Erythroblast (primary cell): ENCODE measurements around the gene ADM5.

ENCODE experiments used
- DNase-seq, 2 experiments: peaks; one replicate each; lab custom pipeline; 2025; lab: John Stamatoyannopoulos, UW
- GATA1 ChIP-seq: IDR thresholded peaks from 2 replicates; pipeline ENCODE4 v1.6.1; 2011; ENCODE audit warnings: low read depth, mild to moderate bottlenecking, control low read depth, low read length, moderate library complexity
- POLR2A ChIP-seq: IDR thresholded peaks from 2 replicates; pipeline ENCODE4 v1.6.1; 2011; ENCODE audit warnings: mild to moderate bottlenecking, low read length

Gene ADM5

GRCh38 chr19:49690656-49691242, 1.4 kb downstream of the ADM5 start, which contains the start of gene CPT1C:
TSS of gene CPT1C (plus strand) at chr19:49691116. CDS start at chr19:49692253, 1,137 bp downstream.
- DNase-seq: no peak
- TF ChIP-seq POLR2A: no peak
- no peak for TF ChIP-seq GATA1

DNA sequence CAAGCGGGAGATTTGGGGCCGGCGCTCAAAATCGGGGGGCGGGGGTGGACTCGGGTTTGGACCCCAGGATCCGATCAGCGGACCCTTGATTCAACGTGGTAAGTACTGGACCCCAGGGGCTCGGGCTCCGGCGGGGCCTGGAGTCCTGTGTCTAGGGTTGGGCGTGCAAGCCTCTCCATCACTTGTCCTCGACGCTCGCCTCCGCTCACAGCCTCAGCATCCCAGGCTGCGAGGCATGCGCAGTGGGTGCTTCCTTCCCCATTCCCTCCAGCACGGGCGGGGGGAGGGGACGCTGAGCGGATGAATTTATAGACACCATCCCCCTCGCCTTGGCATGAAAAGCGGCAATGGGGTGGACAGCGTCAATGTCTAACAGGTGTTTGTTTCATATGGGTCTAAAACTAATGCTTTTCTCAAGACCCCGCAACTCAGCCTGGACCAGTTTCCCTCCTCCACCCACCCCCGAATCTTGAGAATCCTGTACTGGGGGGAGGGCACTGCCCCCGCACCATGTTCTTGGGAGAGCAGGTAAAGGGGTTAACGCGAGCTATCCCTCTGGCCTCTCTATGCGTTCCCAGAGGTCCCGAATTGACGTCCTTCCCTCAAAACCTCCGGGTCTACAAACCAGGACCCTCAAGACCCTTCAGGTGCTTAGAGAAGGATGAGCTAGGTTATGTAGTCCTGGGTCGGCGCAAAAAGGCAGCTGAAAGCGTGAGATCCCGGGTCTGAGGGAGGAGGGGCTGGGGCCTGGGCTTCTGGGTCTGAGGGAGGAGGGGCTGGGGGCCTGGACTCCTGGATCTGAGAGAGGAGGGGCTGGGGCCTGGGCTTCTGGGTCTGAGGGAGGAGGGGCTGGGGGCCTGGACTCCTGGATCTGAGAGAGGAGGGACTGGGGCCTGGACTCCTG, 2.1 kb downstream of the ADM5 start:
- TF ChIP-seq GATA1 (no peak), POLR2A (no peak)

GRCh38 chr19:49692147-49692506, 2.7 kb downstream of the ADM5 start:
- no peak for TF ChIP-seq POLR2A
- TF ChIP-seq GATA1: no peak
- no peak for DNase-seq

More for the DNA sequence above, 2.1 kb downstream of the ADM5 start:
- DNase-seq: no peak

- TF ChIP-seq GATA1 (no peak), POLR2A (no peak)
- no peak for DNase-seq
Measured at GRCh38 chr19:49696115-49696514, 6.7 kb downstream of the ADM5 start.

DNA sequence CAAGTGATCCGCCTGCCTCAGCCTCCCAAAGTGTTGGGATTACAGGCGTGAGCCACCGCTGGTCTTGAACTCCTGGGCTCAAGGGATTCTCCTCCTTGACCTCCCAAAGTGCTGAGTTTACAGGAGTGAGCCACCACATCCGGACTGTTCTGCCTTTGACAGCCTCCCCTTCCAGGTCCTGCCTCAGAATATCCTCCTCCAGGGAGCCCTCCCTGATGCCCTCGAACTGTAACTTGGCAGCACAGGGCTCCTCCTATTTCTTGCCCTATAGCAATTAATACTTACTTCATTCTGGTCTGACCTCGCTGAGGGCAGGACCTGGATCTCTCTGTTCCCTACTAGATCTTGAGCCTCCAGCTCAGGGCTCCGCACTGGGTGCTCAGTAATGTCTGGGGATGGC, 7.5 kb downstream of the ADM5 start:
- TF ChIP-seq POLR2A (no peak), GATA1 (no peak)

DNA sequence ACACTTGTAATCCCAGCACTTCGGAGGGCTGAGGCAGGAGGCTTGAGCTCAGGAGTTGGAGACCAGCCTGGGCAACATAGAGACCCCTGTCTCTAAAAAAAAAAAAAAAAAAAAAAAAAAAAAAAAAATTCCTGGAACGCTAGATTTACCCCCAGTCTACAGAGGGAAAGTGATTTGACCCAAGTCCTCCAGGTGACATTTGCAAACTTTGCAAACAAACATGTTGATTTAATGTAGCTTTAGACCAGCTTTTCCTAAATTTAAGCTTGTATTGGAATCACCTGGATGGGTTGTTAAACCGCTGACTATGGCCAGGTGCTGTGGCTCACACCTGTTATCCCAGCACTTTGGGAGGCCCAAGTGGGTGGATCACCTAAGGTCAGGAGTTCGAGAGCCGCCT, 10.0 kb downstream of the ADM5 start:
- TF ChIP-seq POLR2A (no peak), GATA1 (no peak)
- DNase-seq: no peak

More for the DNA sequence above, 7.5 kb downstream of the ADM5 start:
- DNase-seq: no peak

GRCh38 chr19:49700563-49700962, 11.2 kb downstream of the ADM5 start:
- no peak for DNase-seq
- TF ChIP-seq POLR2A (no peak), GATA1 (no peak)

DNA sequence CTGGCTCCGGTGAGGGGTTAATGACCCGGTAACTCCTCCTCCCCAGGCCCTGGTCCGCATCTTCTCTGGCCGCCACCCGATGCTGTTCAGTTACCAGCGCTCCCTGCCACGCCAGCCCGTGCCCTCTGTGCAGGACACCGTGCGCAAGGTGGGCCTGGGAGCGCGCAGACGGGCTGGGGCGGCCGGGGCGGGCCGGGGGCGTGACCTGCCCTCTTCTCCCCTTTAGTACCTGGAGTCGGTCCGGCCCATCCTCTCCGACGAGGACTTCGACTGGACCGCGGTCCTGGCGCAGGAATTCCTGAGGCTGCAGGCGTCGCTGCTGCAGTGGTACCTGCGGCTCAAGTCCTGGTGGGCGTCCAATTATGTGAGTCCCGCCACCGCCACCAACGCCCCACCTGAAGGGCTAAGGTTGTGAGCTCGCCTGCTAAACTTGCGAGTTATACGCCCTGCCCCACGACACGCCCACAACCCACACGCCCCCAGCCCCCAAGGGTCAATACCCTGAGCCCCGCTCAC, 11.9 kb downstream of the ADM5 start:
- DNase-seq: no peak
- TF ChIP-seq POLR2A (no peak), GATA1 (no peak)

DNA sequence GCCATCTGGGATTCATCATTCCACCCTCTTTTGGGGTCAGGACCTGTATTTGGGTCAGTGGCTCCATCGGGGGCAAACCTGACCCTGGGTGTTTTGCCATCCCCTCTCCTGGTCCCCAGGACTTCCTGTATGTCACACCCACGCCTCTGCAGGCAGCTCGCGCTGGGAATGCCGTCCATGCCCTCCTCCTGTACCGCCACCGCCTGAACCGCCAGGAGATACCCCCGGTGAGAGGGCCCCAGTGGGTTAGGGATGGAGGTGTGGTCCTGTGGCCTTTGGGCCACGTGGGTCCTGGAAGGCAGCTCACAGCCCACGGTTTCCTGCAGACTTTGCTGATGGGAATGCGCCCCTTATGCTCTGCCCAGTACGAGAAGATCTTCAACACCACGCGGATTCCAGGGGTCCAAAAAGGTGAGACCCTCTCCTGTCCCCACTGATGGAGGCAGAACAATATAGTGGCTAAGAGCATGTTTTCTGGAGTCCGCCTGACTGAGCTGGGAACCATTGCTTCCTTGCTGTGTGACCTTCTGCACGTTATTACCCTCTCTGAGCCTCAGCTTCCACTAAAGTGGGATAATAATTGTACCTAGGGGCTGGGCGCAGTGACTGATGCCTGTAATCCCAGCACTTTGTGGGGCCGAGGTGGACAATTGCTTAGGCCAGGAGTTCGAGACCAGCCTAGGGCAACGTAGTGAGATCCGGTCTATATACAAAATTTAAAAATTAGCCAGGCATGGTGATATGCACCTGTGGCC, 15.7 kb downstream of the ADM5 start:
- DNase-seq: no peak
- no peak for TF ChIP-seq POLR2A
- TF ChIP-seq GATA1: no peak

DNA sequence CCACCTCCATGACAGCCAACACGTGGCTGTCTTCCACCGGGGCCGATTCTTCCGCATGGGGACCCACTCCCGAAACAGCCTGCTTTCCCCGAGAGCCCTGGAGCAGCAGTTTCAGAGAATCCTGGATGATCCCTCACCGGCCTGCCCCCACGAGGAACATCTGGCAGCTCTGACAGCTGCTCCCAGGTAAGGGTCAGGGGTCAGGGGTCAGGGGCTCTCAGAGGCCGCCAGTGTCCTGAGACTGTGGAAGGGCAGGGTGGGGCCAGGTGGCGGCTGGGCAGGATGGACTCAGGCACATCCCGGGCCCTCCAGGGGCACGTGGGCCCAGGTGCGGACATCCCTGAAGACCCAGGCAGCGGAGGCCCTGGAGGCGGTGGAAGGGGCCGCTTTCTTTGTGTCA, 16.5 kb downstream of the ADM5 start:
- TF ChIP-seq GATA1: no peak
- TF ChIP-seq POLR2A: no peak
- no peak for DNase-seq

- DNase-seq: no peak
- no peak for TF ChIP-seq POLR2A
- TF ChIP-seq GATA1: no peak
Measured at GRCh38 chr19:49710372-49710951, 21.1 kb downstream of the ADM5 start.

DNA sequence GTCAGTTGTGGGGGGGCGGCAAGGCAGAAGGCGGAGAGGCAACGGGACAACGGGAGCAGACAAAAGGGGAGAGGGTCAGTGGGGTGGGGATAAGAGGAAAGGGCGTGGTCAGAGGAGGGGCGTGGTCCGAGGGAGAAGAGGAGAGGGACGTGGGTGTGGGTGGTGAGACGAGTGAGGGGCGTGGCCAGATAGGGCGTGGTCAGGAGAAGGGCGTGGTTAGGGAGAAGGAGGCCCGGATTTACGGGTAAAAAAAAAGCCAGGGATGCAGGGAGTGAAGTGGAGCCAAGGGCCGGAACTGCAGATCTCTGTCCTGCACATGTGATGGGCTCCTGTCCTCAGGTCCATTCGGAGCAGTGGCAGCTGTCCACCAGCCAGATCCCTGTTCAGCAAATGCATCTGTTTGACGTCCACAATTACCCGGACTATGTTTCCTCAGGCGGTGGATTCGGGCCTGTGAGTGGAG, 23.0 kb downstream of the ADM5 start:
- no peak for TF ChIP-seq POLR2A
- no peak for TF ChIP-seq GATA1
- peak; percentile 47 to 48 for DNase-seq

GRCh38 chr19:49713236-49713845, 23.9 kb downstream of the ADM5 start:
- no peak for DNase-seq
- TF ChIP-seq POLR2A: no peak
- no peak for TF ChIP-seq GATA1
